K562 (cell line): ENCODE data around the gene UBXN10. TPM values are rescaled to one million over a fixed set of nuclear protein-coding genes. Genes with fewer than 3 reads are reported as not detected.

Source experiments
- E2F1 ChIP-seq: sonication (generic); formaldehyde crosslinking; IDR thresholded peaks from 2 replicates; pipeline ENCODE4 v1.8.1; 2023; ENCODE audit warnings: mild to moderate bottlenecking, missing genetic modification reagents, moderate library complexity
- HEY1 ChIP-seq: fragments of 250-450 bp; sonication (Bioruptor Pico); IDR thresholded peaks from 2 replicates; pipeline ENCODE4 v1.5.0; 2020; ENCODE audit warnings: mild to moderate bottlenecking, moderate library complexity, borderline replicate concordance
- MAZ ChIP-seq, 2 experiments: fragments of 450-650 bp in 1 of 2; sonication (generic) in 1 of 2; formaldehyde crosslinking; IDR thresholded peaks in 1 of 2; conservative IDR thresholded peaks in 1 of 2; 2 replicates each; pipeline versions ENCODE4 v1.4.0 to v1.5.0; 2020; ENCODE audit warnings: mild to moderate bottlenecking in 1 of 2, missing genetic modification reagents in 1 of 2
- MNT ChIP-seq, 2 experiments: fragments of 450-650 bp; conservative IDR thresholded peaks; 2 replicates each; pipeline ENCODE4 v1.6.1; 2017; ENCODE audit warnings: mild to moderate bottlenecking in 2 of 2, moderate library complexity in 2 of 2
- ZNF444 ChIP-seq: fragments of 250-450 bp; sonication (Bioruptor Pico); IDR thresholded peaks from 2 replicates; pipeline ENCODE4 v1.4.0; 2020; ENCODE audit warnings: mild to moderate bottlenecking, moderate library complexity
- ZNF592 ChIP-seq: fragments of 450-650 bp; IDR thresholded peaks from 2 replicates; pipeline ENCODE4 v1.6.1; 2017; ENCODE audit warnings: antibody characterized with exemption, mild to moderate bottlenecking
- polyA plus RNA-seq, 8 experiments: library from polyadenylated mRNA; depleted of rRNA in 4 of 8; stranded (reverse) in 5 of 8; unstranded in 3 of 8; fragments of >200 nt; fragmentation: Nextera tagmentation in 2 of 8; fragmentation: Illumina TruSeq in 1 of 8; extraction: Ambion mirVana in 2 of 8; extraction: Trizol in 1 of 8; gene quantifications; 2 replicates each; pipeline versions ENCODE4 v1.2.1 to v1.2.3, GENCODE V29; 2011 to 2014; ENCODE audit warnings: inconsistent platforms in 1 of 8, missing spikeins in 1 of 8
- total RNA-seq, 7 experiments: library from RNA; depleted of rRNA in 6 of 7; stranded (reverse); fragments of >200 nt in 6 of 7; fragmentation: Illumina TruSeq in 2 of 7; extraction: Trizol in 2 of 7; gene quantifications; 2 replicates each; pipeline versions ENCODE4 v1.2.1 to v1.2.3, GENCODE V29; 2011 to 2021; ENCODE audit warnings: low replicate concordance in 1 of 7

The UBXN10 gene
- total and polyA plus RNA-seq, 9 of the 15 experiments (the other 6 are each of a cell fraction or from before 2014, with no cell fraction given): 10.7 to 17.7 (median 13.6) TPM

GRCh38 chr1:20184481-20184900, 1.4 kb upstream of the UBXN10 start (continued):
- TF ChIP-seq ZNF592 (peak; percentile 27), MAZ (CRISPR knock-in tag; conservative IDR thresholded peaks at IDR 0.05 in 1 of 2, IDR thresholded peaks at IDR 0.05 in 1 of 2) (peak; percentile 68 to 85; a peak in 3 of 4 replicates), ZNF444 (CRISPR knock-in tag) (peak; percentile 84), MNT (conservative IDR thresholded peaks at IDR 0.05) (peak in 1 of 2 experiments; percentile 20; a peak in 1 of 4 replicates), HEY1 (peak; percentile 75; the same call in 1 of the 2 replicates), E2F1 (CRISPR knock-in tag) (no peak)
- TF ChIP-seq, all 486 proteins: peak for 54
